Germinal center (tissue), 1 donor: Measurements from ENCODE around the gene AMIGO3.

ENCODE experiments used
- DNase-seq: peaks from one replicate; pipeline ENCODE4 v3.0.0; 2012; ENCODE audit warnings: mixed read lengths, low spot score

AMIGO3 gene

GRCh38 chr3:49725906-49726681 lies 6.6 kb upstream of the AMIGO3 start:
- DNase-seq: no peak

- DNase-seq: peak; percentile 50
Measured at GRCh38 chr3:49724586-49724985, 5.1 kb upstream of the AMIGO3 start.

GRCh38 chr3:49723628-49724551 lies 4.4 kb upstream of the AMIGO3 start, which contains the start of gene GMPPB:
Gene GMPPB (minus strand): TSS chr3:49723951. CDS start chr3:49723726, 225 bp downstream.
- DNase-seq: peak; percentile 98

- peak; percentile 65 for DNase-seq
Measured at GRCh38 chr3:49723296-49723627, 3.8 kb upstream of the AMIGO3 start.

DNA sequence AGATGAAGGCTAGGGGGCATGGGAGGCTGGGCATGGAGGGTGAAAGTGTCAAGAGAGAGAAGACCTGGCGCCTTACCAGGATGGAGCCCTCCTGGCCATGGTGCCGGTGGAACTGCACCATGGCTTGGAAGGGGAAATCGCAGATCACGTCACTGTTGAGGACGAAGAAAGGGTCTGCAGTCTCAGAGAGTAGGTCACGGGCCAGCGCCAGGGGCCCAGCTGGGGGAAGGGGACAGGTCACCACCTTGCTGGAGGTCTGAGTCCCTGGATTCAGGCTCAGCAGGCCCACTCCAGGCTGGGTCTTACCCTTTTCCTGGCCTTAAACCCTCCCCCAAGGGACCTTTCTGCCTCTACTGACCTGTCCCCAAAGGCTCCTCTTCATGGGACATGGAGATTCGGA lies 3.4 kb upstream of the AMIGO3 start:
- DNase-seq: no peak

DNA sequence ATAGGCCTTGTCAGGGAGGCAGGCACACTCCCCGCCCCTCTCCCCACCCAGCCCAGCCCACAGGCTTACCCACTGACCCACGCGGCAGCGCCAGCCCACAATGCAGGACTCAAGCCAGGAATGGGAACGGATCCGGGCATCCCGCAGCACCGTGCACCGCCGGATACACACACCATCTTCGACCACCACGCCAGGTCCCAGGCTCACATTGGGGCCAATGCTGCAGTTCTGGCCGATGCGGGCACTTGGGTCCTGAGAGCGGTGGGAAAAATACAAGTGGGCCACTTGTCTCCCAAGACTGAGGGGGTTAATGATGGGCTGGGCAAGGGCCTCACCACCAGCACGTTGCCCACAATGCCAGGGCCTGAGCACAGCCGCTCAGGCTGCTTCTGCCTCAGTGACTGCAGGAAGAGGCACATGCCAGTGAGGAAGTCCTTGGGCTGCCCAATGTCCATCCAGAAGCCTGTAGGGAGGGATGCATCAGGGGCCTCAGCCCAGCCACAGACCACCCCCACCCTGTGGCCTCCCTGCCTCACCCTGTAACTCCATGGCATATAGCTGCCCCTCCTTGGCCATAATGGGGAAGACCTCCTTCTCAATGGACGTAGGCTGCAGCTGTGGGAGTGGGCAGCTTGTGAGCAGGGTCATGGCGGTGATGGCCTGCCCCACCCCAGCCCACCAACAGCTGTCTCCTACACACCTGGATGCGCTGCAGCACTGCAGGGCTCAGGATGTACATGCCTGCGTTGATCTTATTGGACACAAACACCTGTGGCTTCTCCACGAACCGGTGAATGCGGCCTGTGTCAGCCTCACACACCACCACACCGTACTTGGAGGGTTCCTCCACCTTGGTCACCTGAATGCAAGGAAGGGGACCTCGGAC lies 2.7 kb upstream of the AMIGO3 start:
- DNase-seq: no peak

DNA sequence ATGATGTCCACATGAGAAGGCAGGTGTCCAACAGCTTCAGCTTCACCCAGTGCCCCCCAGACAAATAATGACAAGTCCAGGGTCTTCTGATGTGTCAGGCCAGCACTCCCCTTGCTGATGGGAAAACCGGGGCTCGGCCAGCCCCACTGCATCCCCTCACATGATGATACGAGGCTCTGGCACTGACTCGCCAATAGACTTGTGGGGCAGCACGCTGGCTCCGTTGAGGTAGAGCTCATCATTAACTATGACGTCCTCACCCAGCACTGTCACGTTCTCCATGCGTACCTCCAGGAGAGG lies 2.1 kb upstream of the AMIGO3 start:
- no peak for DNase-seq

GRCh38 chr3:49720855-49721595 lies 1.5 kb upstream of the AMIGO3 start:
- no peak for DNase-seq

GRCh38 chr3:49718858-49719213 lies 648 bp downstream of the AMIGO3 start:
- no peak for DNase-seq

GRCh38 chr3:49717959-49718857 lies 1.3 kb downstream of the AMIGO3 start:
- no peak for DNase-seq

DNA sequence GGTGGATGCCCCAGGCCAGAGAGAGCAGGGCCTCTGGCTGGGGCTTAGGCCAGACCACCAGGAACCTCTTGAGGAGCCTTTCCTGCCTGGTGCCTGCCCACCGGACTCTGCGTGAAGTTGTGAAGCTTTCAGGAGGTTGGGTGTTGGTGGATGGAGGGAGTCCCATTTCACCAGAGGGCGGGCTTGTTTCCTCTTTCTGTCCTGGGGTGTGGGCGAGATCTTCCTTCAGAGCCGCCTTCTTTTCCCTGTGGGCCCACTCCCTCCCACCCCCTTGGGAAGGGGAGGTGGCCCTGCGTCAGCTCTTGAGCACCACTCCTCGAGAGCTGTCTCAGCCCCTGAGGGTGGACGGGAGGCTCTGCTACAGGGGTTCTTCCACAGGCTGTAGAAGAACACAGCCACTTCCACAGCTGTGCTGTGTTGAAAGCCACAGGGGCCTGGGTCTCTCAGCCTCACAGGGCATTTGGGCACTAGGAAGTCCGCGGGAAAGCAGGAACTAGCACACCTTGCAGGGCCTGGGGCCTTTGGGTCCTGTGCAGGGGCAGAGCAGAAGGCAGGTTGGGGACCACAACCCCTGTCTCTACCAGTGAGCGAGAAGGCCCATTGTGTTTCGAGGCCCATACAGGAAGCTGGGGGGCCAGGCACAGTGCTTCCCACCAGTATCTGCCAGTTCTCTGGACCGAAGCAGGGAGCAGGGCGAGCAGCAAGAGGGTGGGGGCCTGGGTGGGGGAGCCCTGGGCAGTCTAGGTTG lies 2.1 kb downstream of the AMIGO3 start:
- DNase-seq: no peak

- DNase-seq: no peak
Measured at GRCh38 chr3:49716691-49717210, 2.7 kb downstream of the AMIGO3 start.

GRCh38 chr3:49716169-49716568 lies 3.3 kb downstream of the AMIGO3 start:
- no peak for DNase-seq

- no peak for DNase-seq
Measured at GRCh38 chr3:49715611-49716121, 3.8 kb downstream of the AMIGO3 start.

DNA sequence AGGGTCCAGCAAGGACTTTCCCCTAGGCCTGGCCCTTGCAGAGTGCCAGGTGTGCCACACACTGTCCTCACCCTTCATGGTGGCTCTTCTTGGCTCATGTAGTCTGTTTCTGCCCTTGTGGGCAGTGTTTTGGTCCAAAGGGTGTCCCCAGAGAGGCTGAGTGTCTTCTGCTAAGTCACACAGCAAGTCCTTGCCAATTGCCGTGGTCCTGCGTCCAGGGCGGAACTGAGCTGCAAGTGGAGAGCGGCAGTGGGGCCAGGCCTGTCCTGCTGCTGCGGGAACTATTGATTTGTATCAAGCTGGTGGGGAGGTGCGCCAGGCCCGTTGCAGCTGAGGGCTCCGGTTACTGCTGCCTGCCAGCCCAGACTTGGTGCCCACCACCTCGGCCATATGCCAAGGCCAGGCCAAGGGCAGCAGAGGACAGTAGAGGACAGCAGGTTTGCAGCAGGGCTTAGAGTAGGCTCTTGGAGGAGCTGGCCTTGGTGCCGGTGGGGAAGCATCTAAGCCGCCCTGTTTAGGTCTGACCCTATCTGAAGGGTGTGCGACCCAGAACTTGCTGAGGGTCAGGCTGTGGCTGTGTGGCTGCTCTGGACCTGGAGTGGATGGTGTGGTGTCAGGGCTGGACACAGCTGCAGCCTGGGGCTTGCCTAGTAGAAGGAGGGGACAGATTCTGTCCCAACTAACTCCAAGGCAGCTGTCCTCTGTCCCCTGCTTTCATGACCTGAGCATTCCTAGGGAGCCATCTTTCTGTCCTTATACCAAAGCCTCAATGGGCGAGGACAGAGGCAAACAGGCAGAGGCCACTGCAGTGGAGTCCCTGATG lies 4.5 kb downstream of the AMIGO3 start:
- DNase-seq: no peak

DNA sequence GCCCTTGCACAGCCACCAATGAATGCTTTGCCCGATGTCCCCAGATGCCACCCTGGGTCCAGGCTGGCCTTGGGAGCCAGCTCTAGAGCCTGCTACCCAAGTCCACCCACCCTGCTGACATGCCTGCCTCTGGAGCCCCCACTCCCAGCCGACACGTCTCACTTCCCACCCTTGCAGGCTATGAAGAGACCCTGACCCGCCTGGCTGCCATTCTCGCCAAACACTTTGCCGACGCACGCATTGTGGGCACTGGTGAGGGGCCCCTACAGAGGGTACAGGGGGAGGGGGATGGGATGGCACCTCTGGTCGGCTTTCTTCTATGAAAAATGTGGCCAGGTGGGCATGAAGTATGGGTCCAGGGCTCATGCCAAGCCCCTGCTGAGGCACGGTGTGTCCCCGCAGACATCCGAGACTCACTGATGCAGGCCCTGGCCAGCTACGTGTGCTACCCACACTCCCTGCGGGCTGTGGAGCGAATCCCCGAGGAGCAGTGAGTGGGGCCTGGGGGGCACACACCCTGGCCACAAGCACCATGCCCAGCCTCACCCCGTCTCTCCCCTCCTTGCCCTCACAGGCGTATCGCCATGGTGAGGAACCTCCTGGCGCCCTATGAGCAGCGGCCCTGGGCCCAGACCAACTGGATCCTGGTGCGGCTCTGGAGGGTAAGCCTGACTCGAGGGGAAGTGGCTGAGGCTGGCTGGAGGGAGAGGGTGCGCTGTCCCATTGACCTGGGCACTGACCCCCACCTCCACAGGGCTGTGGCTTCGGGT lies 6.0 kb downstream of the AMIGO3 start:
- no peak for DNase-seq

- DNase-seq: no peak
Measured at GRCh38 chr3:49712631-49713317, 6.7 kb downstream of the AMIGO3 start.
